Upper lobe of left lung (tissue), 4 donors: Measurements from ENCODE around the gene CCNDBP1.

Experiments
- POLR2A ChIP-seq, 4 donors: fragments of 450-650 bp; IDR thresholded peaks; one replicate each; pipeline ENCODE4 v1.5.1; 2016 to 2017; ENCODE audit warnings: antibody characterized with exemption in 4 of 4, mild to moderate bottlenecking in 2 of 4
- TF ChIP-seq, protein P1 (sequence below), 6 experiments: fragments of 450-650 bp in 4 of 6; fragments of 200-600 bp in 2 of 6; sonication (generic) in 2 of 6; IDR thresholded peaks; one replicate each; pipeline ENCODE4 v1.5.1; 2016 to 2019; ENCODE audit warnings: antibody characterized with exemption in 6 of 6

- TF ChIP-seq, protein P1, sequence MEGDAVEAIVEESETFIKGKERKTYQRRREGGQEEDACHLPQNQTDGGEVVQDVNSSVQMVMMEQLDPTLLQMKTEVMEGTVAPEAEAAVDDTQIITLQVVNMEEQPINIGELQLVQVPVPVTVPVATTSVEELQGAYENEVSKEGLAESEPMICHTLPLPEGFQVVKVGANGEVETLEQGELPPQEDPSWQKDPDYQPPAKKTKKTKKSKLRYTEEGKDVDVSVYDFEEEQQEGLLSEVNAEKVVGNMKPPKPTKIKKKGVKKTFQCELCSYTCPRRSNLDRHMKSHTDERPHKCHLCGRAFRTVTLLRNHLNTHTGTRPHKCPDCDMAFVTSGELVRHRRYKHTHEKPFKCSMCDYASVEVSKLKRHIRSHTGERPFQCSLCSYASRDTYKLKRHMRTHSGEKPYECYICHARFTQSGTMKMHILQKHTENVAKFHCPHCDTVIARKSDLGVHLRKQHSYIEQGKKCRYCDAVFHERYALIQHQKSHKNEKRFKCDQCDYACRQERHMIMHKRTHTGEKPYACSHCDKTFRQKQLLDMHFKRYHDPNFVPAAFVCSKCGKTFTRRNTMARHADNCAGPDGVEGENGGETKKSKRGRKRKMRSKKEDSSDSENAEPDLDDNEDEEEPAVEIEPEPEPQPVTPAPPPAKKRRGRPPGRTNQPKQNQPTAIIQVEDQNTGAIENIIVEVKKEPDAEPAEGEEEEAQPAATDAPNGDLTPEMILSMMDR (IDR thresholded peaks at IDR 0.05), result no peak
- no peak for TF ChIP-seq POLR2A (IDR thresholded peaks at IDR 0.05)
Measured at GRCh38 chr15:43212951-43213350, 27.7 kb downstream of the CCNDBP1 start.
